GM13976 (cell line): ENCODE results near the gene FUT3.
"Not testable (repeated sequence)": the region's sequence is repeated elsewhere in the genome, so short reads cannot be mapped to it uniquely, and the experiment has no call there.

Experiments used
- DNase-seq: peaks from one replicate; pipeline ENCODE4 v3.0.0; 2012; ENCODE audit warnings: low spot score
- in situ Hi-C: fragments of 300-500 bp; cut with MboI; formaldehyde crosslinking; loops from one replicate; pipeline ENCODE4 v1.12.0; 2022; ENCODE audit warnings: low sequenced_read_pairs, mixed read lengths, inconsistent platforms; ENCODE audit not compliant: unreplicated experiment
- TF ChIP-seq, protein P1 (sequence below): IDR thresholded peaks from 2 replicates; pipeline ENCODE4 v1.5.1; 2012; ENCODE audit warnings: borderline replicate concordance, mild to moderate bottlenecking; ENCODE audit not compliant: insufficient read depth; ENCODE audit errors: extremely low read depth, missing control alignments, control extremely low read depth

Gene FUT3

DNA sequence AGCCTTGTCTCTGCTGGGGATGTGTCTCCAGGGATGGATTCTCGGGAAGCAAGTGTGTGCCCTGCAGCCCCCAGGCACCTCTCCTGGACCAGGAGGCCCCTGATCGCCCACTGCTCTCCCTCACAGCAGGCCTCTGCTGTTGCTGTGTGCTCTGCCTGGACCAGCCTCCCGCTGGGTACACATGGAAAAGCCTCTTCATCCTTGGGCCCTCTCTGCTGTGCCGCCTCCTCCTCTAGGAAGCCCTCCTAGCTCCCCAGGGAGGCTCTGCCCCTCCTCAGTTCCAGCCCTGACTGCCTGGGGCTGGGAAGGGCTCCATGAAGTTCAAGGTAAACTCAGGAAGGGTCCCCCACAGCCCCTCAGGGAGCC, 40.3 kb upstream of the FUT3 start:
- TF ChIP-seq, protein P1, sequence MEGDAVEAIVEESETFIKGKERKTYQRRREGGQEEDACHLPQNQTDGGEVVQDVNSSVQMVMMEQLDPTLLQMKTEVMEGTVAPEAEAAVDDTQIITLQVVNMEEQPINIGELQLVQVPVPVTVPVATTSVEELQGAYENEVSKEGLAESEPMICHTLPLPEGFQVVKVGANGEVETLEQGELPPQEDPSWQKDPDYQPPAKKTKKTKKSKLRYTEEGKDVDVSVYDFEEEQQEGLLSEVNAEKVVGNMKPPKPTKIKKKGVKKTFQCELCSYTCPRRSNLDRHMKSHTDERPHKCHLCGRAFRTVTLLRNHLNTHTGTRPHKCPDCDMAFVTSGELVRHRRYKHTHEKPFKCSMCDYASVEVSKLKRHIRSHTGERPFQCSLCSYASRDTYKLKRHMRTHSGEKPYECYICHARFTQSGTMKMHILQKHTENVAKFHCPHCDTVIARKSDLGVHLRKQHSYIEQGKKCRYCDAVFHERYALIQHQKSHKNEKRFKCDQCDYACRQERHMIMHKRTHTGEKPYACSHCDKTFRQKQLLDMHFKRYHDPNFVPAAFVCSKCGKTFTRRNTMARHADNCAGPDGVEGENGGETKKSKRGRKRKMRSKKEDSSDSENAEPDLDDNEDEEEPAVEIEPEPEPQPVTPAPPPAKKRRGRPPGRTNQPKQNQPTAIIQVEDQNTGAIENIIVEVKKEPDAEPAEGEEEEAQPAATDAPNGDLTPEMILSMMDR = no peak
- no peak for DNase-seq
- in situ Hi-C loops = no loop called here

DNA sequence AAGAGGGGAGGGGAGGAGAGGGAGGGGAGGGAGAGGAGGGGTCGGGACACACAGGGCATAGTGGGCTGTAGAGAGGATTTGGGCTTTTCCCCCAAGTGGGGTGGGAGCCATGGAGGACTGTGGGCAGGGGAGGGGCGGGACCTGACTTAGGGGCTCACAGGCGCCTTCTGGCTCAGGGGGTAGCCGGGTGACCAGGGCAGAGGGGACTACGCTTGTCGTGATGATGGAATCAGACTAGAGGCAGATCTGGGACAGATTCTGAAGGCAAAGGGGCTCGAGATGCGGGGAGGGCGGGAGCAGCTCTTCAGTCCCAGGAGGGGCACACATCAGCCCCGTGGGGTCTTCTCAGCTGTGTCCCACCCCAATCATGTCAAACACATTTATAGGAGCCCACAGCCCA, 38.9 kb upstream of the FUT3 start:
- TF ChIP-seq, protein P1 = no peak
- DNase-seq = no peak
- in situ Hi-C loops = no loop called here

DNA sequence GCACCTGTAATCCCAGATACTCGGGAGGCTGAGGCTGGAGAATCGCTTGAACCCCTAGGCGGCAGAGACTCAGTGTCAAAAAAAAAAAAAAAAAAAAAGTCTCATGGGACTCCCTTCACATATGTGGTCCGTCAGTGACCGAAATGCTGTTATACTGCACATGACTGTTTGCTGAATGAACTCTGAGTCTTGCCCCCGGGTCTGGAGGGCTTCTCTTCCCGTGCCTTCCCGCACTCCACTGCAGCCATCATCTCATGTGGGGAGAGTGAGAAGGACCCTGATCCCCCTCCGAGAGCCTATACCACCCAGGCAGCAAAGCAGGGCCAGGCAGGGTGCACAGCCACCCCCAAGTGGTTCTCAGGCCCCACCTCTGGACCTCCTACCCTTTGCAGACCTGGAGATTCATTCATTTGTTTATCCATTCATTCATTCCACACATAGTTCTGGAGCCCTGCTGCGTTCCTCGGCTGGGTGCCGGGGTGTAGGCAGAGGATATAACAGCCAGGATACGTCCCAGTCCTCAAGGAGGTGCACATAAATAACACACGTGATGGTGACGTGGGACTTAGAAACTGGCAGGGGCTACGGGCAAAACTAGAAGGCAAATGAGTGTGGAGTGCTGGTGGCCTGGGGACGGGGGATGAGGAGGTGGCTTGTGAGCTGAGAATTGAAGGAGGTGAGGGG, 38.2 kb upstream of the FUT3 start:
- in situ Hi-C loops = no loop called here
- no peak for DNase-seq
- TF ChIP-seq, protein P1 = no peak

DNA sequence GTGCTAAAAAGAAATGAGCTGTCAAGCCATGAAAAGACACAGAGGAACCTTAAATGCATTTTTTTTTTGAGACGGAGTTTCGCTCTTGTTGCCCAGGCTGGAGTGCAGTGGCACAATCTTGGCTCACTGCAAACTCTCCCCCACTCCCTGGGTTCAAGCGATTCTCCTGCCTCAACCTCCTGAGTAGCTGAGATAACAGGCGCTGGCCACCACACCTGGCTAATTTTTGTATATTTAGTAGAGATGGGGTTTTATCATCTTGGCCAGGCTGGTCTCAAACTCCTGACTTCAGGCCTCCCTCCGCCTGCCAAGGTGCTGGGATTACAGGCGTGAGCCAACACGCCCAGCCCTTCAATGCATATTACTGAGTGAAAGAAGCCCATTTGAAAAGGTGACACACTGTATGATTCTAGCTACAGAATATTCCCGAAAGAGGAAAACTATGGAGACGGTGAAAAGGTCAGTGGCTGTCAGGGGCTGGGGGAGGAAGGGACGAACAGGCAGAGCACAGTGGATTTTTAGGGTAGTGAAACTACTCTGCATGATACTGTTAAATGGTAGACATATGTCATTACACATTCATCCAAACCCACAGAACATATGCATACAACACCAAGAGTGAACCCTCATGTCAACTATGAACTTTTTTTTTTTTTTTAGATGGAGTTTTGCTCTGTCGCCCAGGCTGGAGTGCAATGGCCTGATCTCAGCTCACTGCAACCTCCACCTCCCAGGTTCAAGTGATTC, 33.0 kb upstream of the FUT3 start:
- in situ Hi-C loops, DNase-seq: not testable (repeated sequence)

DNA sequence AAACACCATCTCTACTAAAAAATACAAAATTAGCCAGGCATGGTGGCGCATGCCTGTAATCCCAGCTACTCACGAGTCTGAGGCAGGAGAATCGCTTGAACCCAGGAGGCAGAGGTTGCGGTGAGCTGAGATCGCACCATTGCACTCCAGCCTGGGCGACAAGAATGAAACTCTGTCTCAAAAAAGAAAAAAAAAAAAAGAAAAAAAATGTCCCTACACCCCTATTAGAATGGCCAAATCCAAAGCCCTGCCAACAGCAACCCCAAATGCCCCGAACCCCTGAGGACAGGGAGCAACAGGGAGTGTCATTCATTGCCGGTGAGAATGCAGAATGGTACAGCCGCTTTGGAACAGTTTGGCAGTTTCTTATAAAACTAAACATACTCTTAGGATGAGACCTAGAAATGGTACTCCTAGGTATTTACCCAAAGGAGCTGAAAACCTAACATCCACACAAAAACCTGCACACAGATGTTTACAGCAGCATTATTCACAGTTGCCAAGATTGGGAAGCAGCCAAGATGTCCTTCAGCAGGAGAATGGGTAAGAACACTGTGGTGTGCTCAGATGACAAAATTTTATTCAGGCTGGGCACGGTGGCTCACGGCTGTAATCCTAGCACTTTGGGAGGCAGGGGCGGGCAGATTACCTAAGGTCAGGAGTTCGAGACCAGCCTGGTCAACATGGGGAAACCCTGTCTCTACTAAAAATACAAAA, 32.1 kb upstream of the FUT3 start:
- in situ Hi-C loops = not testable (repeated sequence)

DNA sequence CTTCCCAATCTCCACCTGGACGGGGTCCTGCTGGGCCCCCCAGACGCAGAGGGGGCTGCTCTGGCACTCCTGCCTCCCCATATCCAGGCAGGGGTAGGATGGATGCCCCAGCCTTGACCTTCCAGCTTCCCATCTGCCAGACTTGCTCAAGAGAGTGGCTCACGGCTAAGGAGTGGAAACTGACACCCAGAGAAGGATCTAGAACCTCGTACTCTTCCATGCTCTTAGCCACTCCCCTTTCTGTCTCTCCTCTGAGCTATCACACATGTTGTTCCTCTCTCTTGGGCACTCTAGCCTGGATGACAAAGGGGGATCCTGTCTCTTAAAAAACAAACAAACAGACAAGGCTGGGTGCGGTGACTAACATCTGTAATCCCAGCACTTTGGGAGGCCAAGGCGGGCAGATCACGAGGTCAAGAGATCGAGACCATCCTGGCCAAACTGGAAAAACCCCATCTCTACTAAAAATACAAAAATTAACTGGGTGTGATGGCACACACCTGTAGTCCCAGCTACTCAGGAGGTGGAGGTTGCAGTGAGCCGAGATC, 31.2 kb upstream of the FUT3 start:
- in situ Hi-C loops = no loop called here
- no peak for DNase-seq
- TF ChIP-seq, protein P1 = no peak

More for the DNA sequence above, 32.1 kb upstream of the FUT3 start:
- DNase-seq = not testable (repeated sequence)

DNA sequence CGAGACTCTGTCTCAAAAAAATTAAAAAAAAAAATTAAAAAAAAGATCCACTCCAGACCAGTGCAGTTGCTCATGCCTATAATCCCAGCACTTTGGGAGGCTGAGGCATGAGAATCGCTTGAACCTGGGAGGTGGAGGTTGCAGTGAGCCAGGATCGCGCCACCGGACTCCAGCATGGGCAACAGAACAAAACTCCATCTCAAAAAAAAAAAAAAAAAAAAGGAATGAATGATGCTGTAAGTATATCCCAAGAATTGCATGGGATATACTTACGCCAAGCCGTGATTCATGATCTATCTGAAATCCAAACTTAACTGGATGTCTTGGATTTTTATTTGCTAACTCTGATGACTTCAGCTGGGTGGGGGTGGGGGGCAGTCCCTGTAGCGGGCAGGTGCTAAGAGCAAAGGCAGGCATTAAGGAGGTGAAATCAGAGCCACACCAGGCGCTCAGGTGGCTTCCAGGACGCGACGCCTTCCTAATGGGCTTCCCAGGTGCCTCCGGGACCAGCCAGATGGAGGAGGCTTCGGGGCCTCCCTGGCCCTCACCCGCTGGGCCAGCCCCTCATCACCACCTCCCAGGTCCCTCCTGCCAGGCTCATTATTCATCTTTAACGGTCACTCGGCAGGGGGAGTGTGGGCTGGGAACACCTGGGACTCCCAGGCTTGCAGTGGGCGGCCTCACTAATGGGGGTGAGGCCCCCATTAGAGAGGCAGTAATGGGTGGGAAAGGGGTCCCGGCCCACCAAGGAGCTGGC, 30.5 kb upstream of the FUT3 start:
- TF ChIP-seq, protein P1 = no peak
- in situ Hi-C loops = no loop called here
- no peak for DNase-seq
